Measurements from ENCODE around the gene PAEP.
"Not testable (repeated sequence)": the region's sequence is repeated elsewhere in the genome, so short reads cannot be mapped to it uniquely, and the experiment has no call there.

The PAEP gene

GRCh38 chr9:135522931-135523330 lies 38.6 kb upstream of the PAEP start:
- DNase-seq (ENCODE audit: extremely low read depth, low read depth): no peak
- TF ChIP-seq CTCF (IDR thresholded peaks at IDR 0.05; ENCODE audit: low read depth, low read length): no peak

GRCh38 chr9:135523521-135524129 lies 37.9 kb upstream of the PAEP start:
- no peak for TF ChIP-seq CTCF (IDR thresholded peaks at IDR 0.05; ENCODE audit: low read depth, low read length)
- no peak for DNase-seq (ENCODE audit: extremely low read depth, low read depth)

GRCh38 chr9:135524130-135524861 lies 37.3 kb upstream of the PAEP start:
- no peak for DNase-seq (ENCODE audit: extremely low read depth, low read depth)

GRCh38 chr9:135525241-135526088 lies 36.1 kb upstream of the PAEP start:
- DNase-seq (ENCODE audit: extremely low read depth, low read depth): no peak
- no peak for TF ChIP-seq CTCF (IDR thresholded peaks at IDR 0.05; ENCODE audit: low read depth, low read length)

More at GRCh38 chr9:135524130-135524861, 37.3 kb upstream of the PAEP start:
- TF ChIP-seq CTCF (IDR thresholded peaks at IDR 0.05; ENCODE audit: low read depth, low read length): no peak

GRCh38 chr9:135526089-135526729 lies 35.3 kb upstream of the PAEP start:
- TF ChIP-seq CTCF (IDR thresholded peaks at IDR 0.05; ENCODE audit: low read depth, low read length): no peak
- no peak for DNase-seq (ENCODE audit: extremely low read depth, low read depth)

- DNase-seq (ENCODE audit: extremely low read depth, low read depth): no peak
- no peak for TF ChIP-seq CTCF (IDR thresholded peaks at IDR 0.05; ENCODE audit: low read depth, low read length)
Measured at GRCh38 chr9:135526730-135527571, 34.6 kb upstream of the PAEP start.

- DNase-seq (ENCODE audit: extremely low read depth, low read depth): not testable (repeated sequence)
Measured at GRCh38 chr9:135528842-135529435, 32.6 kb upstream of the PAEP start.

Measured in AG09319 (cell line).